CD4-positive, alpha-beta T cell treated with Interleukin-15 for 1 hour (primary cell): ENCODE measurements around the gene SLC27A2.
A peak's percentile ranks its signal among the peaks of the same experiment; 100 is the strongest.
"Not testable (repeated sequence)": the region's sequence is repeated elsewhere in the genome, so short reads cannot be mapped to it uniquely, and the experiment has no call there.

Experiments used
- DNase-seq: peaks from one replicate; pipeline ENCODE4 v3.0.0-alpha.2; 2020

Gene SLC27A2

DNA sequence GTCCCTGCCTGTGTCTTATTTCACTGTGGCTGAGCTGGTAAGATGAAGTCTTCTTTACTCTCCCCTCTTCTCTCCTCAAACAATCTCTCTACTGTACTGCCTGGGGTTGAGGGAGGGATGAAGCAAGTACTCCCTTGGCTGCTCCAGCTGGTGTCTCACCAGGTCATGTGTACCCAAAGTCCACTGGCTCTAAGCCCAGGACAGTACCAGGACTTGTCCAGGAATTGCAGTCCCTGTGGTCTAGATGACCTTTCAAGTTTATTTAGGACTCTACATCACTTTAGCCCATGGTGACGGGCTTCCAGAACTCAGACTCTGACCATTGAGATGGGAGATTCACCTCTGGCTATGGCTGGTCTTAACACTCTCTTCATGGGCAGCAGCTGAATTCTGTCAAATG is 17.5 kb upstream of the SLC27A2 start:
- DNase-seq: no peak

DNA sequence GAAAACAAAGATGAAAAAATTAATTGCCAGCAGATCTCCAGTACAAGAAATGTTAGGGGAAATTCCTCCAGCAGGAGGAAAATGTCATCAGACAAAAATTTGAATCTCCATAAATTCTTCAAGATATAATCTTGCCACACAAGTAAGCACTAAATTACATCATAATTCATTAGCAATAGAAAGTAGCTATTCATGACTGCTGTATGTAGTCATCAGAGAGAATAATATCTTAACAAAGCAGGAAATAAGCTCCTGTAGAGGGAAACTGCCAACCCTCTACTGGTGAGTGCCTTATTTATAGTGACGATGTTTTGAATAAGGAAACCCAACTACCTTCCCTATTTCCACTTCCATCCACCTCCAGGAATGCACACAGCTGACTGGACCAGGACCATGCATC is 15.8 kb upstream of the SLC27A2 start:
- DNase-seq: no peak

DNA sequence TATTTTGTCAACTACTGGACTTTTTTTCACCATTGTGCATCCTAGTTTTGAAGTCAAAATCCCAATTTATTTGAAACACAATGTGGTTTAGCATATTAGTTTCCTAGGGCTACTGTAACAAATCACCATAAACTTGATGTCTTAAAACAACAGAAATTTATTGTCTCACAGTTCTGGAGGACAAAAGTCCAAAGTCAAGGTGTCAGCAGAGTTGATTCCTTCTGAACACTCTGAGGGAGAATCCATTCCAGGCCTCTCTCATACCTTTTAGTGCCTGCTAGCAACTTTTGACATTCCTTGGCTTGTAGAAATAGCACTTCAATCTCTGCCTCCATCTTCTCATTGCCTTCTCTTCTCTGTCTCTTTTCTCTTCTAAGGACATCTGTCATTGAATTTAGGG is 14.9 kb upstream of the SLC27A2 start:
- no peak for DNase-seq

DNA sequence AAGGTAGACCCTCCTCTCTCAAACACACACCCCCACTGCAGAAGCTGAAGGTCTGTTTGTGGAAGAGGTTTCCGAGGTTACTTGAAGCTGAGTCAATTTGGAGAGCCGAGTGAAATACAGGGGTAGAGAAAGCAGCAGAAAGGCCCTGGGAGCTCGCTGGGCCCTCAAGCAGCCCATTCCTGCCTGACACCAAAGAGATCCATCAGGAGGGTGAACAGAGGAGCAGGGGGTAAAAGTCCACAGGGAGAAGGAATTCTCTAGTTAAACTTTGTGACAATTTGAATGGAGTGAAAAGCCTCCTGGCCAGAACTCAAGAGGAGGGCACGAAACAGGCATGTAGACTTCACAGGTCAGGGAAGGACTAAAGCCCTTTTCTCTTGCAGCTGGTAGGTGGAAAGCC is 13.6 kb upstream of the SLC27A2 start:
- no peak for DNase-seq

- no peak for DNase-seq
Measured at GRCh38 chr15:50168783-50169411, 13.1 kb upstream of the SLC27A2 start.

DNA sequence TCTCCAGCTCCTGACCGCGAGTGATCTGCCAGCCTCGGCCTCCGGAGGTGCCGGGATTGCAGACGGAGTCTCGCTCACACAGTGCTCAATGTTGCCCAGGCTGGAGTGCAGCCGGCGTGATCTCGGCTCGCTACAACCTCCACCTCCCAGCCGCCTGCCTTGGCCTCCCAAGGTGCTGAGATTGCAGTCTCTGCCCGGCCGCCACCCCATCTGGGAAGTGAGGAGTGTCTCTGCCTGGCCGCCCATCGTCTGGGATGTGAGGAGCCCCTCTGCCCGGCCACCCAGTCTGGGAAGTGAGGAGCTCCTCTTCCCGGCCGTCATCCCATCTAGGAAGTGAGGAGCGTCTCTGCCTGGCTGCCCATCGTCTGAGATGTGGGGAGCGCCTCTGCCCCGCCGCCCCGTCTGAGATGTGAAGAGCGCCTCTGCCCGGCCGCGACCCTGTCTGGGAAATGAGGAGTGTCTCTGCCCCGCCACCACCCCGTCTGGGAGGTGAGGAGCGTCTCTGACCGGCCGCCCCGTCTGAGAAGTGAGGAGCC is 9.6 kb upstream of the SLC27A2 start:
- DNase-seq: not testable (repeated sequence)

- DNase-seq: no peak
Measured at GRCh38 chr15:50176869-50177268, 5.1 kb upstream of the SLC27A2 start.

- DNase-seq: no peak
Measured at GRCh38 chr15:50180091-50180490, 1.9 kb upstream of the SLC27A2 start.

GRCh38 chr15:50180582-50180981 is 1.4 kb upstream of the SLC27A2 start:
- no peak for DNase-seq

GRCh38 chr15:50181201-50181968 is 611 bp upstream of the SLC27A2 start:
- no peak for DNase-seq

- DNase-seq: peak; percentile 38
Measured at GRCh38 chr15:50182219-50183013, 420 bp downstream of the SLC27A2 start.

- DNase-seq: no peak
Measured at GRCh38 chr15:50183112-50183794, 1.3 kb downstream of the SLC27A2 start.

- no peak for DNase-seq
Measured at GRCh38 chr15:50184863-50185504, 3.0 kb downstream of the SLC27A2 start.

GRCh38 chr15:50186090-50186489 is 4.1 kb downstream of the SLC27A2 start:
- no peak for DNase-seq

- DNase-seq: no peak
Measured at GRCh38 chr15:50186752-50187151, 4.8 kb downstream of the SLC27A2 start.

- DNase-seq: no peak
Measured at GRCh38 chr15:50187525-50187924, 5.5 kb downstream of the SLC27A2 start.

GRCh38 chr15:50187997-50188396 is 6.0 kb downstream of the SLC27A2 start:
- DNase-seq: no peak

- not testable (repeated sequence) for DNase-seq
Measured at GRCh38 chr15:50188793-50189192, 6.8 kb downstream of the SLC27A2 start.

DNA sequence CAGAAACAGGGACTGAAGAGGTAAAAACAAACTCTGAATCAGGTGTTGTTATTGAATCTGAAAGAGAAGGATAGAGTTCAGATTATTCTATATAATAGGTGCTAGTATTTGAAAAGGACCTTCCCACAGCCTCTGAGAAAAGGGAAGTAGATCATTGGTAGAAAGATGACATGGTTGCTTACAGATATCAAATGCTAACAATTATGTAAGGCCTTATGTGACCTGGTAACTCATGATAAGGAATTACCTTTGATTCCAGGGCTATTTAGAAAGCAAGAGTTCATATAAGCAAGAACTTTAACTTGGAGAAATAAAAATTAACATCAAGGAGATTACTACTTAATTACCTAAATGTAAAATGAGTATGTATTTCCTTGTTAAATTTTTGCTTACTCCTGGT is 7.6 kb downstream of the SLC27A2 start:
- DNase-seq: no peak

DNA sequence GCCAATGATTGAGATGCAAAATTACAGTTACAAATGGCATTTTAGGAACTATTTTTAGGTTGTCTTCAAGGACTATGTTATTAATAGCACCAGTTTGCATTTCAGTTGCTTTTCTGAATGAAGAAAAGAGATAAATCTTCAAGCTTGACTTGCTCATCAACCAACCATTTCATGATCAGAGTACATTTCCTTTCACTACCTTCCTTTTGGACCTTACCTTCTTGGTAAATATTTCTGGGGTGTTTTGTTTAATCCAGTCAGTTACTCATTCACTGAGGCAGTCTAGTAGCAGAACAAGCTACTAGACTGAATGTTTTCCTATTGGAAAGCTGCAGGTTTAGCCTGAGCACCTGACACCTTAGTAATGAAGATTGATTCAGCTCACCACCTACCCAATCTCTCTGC is 8.2 kb downstream of the SLC27A2 start:
- DNase-seq: no peak

GRCh38 chr15:50190723-50191122 is 8.7 kb downstream of the SLC27A2 start:
- no peak for DNase-seq

GRCh38 chr15:50192164-50192563 is 10.2 kb downstream of the SLC27A2 start:
- DNase-seq: no peak
